HG02884 (cell line): ENCODE data around the gene ROCK2.
"Not testable (repeated sequence)": the region's sequence is repeated elsewhere in the genome, so short reads cannot be mapped to it uniquely, and the experiment has no call there.

Experiments used
- ATAC-seq: cut with Tn5 transposase; IDR thresholded peaks from one replicate; pipeline ENCODE4 v1.9.1; 2021; ENCODE audit warnings: mild to moderate bottlenecking, moderate library complexity; ENCODE audit not compliant: unreplicated experiment

Gene ROCK2

DNA sequence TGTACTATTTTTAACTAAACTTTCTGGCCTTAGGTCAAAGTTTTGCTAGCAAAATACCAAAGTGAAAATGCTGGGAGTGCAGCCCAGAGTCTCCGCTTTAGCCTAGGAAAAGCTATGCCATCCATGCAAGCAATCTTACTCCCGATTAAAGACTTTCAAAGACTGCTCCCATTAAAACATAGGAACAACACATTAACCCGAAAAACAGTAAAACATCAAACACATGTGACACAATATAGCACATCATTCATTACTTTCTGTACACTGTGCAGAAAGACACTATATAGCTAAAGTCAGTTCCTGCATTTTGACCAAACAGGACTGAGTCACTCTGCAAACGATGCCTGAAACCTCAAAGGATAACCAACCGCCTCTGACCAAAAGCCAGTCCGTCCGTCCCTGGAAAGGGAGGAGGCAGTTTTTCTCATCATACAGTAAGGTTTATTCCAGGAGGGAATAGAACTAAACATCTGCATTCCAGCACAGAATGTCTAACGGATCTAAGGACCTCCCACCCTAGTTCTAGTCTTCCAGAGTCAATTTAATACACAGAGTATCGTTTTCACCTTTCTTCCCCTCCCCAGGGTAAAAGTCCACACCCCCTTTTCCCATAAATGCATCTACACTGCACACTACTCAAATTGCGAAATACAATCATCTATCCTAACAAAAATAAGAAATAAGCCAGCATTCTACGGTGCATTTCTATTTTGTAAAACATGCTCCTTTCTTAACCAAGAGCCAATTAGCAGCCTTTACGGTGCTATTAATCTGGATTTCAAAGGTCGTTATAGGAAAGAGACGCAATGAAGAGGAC is 1.7 kb downstream of the ROCK2 start:
- ATAC-seq = no peak

DNA sequence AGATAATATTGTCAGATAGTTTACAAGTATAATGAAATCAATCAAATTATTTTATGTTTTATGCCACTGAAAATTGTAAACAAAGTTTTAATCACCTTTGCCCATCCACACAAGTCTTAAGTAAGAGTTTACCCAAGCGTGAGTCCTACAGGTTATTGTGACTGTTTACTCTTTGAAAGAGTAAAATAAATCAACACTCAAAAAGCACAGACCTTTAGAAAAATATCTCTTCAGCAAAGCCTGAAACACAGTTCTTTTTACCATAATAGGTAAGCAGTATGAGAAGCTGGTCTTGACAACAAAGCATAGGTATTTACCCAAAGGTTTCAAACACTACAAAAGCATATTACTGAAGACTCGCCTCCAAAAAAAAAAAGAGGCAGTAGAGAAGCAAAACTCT is 3.7 kb downstream of the ROCK2 start:
- no peak for ATAC-seq

DNA sequence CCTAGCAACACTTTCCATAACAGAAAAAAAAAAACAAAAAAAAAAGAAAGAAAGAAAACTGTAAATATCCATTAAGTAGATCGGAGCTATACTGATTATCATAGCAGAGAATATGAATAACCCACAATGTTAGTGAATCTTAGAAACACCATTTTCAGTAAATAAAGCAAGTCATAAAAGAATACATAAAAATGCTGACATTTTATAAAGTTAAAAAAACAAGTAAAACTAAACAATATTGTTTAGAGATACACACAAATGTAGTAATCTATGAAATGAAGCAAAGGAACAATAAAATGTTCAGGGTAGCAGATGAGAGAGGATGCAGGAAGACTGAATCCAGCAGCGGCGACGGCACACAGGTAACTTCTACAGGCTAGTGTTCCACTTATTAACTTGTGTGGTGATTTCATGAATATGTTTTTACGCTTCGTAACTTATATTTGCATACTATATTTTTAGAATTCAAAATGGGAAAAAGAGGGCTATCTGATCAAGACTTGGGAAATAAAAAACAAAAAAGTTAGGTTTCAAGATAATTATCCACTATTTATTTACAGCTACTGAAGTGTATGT is 4.8 kb downstream of the ROCK2 start:
- no peak for ATAC-seq

DNA sequence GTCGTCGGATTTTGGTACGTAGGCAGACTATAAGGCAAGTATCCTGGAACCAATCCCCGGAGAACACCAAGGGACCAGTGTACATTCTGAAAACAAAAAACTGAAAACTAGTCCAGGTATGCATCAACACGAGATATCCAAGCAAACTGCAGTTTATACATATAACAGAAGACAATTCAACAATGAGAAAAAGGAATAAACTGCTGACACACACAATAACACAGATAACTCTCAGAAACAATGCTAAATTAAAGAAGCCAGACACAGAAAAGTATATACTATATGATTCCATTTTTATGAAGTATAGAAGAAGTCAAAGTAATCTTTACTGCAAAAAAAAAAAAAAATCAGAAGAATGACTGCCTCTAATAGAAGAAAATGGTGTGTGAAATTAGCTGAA is 5.9 kb downstream of the ROCK2 start:
- no peak for ATAC-seq

DNA sequence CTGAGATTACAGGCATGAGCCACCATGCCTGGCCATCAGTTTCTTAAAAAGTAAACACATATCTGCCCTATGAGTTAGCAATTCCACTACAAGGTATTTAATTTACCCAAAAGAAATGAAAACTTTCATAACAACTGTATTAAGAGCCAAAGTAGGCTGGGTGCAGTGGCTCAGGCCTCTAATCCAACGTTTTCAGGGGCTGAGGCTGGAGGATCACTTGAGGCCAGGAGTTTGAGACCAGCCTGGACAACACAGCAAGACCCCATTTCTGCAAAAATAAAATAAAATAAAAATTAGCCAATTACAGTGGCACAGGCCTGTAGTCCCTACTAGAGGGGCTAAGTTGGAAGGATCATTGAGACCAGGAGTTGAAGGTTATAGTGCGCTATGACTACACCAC is 6.5 kb downstream of the ROCK2 start:
- no peak for ATAC-seq

DNA sequence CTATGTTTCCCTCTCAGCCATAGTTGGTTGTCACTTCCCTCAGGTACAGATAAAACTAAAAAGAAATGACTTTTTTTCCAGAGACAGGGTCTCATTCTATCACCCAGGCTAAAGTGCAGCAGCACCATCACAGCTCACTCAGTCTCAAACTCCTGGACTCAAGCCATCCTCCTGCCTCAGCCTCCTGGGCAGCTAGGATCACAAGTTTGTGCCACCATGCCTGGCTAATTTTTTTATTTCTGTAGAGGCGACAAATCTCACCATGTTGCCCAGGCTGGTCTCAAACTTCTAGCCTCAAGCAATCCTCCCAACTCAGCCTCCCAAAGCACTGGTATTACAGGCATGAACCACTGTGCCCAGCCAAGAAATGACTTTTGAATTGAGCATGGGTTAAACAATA is 8.2 kb downstream of the ROCK2 start:
- ATAC-seq = no peak

DNA sequence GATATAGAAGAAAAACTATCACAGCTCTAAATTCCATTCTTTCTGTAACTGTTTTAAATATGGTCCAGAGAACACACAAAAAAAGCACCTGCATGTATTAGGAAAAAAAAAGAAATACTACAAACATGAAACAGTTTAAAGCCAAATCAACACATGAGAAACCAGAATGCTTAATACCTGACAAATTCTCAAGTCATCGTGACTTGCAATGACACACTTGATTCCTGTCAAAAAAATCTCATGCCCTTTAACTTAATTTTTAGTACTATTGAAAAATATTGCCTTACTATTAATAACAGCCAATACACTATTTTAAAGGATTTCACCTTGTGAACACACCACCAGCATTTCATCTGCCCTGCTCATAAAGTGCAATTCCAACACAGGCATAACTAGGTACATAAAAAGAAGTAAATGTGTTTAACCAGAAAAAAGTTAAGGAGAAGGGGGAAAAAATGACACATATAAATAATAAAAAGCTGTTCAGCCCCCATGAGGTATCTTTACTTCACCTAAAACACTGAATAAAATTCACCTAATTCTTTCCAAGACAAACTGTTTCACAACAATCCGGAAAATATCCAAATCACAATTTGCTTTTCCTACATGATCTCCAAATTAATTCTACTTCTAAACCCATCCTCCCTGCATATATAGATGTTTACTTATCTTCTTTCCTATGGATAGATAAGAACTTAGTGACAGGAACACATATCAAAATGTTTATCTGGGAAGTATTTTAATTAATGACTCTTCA is 10.8 kb downstream of the ROCK2 start:
- no peak for ATAC-seq

DNA sequence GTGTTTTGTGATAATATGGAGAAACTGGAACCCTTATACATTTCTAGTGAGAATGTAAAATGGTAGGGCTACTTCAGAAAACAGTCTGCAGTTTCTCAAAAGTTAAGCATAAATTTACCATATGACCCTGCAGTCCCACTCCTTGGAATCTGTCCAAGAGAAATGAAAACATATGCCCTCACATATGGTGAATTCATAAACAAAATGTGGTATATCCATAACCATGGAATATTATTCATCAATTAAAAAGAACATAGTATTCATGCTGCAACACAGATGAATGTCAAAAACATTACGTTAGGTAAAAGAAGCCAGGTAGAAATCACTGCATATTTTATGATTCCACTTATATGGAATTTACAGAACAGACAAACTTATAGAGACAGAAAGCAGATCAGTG is 11.8 kb downstream of the ROCK2 start:
- ATAC-seq = no peak

DNA sequence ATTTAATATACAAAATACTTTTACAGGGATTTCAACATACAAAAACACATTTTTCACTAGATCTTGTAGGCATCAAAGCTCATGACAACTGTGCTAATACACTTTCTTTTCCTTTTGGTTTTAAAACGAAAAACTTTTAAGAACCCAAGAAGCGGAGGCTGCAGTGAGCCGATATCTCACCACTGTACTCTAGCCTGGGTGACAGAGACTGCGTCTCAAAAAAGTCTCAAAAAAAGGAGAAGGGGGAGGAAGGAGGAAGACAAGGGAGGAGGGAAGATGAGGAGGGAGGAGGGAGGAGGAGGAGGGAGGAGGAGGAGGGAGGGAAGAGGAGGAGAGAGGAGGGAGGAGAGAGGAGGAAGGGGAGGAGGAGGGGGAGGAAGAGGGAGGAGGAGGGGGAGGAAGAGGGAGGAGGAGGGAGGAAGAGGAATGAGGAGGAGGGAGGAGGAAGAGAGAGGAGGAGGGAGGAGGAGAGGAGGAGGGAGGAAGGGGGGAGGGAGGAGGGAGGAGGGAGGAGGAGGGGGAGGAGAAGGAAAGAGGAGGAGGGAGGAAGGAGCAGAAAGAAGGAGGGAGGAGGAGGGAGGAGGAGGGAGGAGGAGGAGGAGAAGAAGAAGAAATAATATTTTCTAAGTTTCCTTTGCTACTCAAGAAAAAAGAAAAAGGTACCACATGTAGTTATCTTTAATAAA is 13.8 kb downstream of the ROCK2 start:
- no peak for ATAC-seq

DNA sequence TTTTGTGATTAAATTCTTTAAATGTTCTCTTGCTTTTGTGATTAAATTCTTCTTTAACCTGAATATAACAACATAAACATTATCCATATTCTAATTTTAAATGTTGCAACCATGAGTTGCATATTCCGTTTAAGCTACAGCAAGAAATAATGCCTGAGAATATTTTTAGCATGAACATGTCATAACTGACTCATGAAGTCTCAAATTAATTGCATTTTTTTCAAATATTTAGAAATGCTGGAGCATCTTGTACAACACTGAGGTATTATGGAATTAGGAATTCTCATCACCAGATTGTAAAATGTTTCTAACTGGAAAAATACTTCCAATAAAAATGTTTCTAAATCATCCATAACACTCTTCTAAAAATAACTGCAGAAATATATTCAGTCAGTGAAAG is 14.7 kb downstream of the ROCK2 start:
- no peak for ATAC-seq

DNA sequence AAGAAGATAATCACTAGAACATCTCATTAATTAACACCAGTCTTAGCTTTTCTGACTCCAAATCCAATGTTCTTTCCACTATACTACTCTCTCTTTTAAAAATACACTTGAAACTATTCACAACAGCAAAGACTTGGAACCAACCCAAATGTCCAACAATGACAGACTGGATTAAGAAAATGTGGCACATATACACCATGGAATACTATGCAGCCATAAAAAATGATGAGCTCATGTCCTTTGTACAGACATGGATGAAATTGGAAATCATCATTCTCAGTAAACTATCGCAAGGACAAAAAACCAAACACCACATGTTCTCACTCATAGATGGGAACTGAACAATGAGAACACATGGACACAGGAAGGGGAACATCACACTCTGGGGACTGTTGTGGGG is 15.9 kb downstream of the ROCK2 start:
- ATAC-seq = not testable (repeated sequence)

DNA sequence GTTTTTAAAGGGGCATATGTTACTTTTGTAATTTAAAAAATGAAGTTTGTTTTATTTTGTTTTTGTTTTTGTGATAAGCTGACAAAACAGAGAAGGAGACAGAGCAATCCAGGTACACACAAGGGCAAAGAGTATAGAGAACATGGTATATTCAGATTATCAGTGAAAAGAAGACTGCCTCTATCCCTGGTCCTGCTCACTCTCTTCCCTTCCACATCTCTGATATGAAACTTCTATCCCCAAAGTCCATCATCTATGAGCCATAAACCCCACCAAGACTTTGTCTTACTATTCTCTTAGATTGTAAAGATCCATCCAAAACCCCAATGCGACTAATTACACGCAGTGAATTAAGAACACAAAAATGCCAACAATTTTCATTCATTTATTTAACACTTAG is 16.6 kb downstream of the ROCK2 start:
- no peak for ATAC-seq

DNA sequence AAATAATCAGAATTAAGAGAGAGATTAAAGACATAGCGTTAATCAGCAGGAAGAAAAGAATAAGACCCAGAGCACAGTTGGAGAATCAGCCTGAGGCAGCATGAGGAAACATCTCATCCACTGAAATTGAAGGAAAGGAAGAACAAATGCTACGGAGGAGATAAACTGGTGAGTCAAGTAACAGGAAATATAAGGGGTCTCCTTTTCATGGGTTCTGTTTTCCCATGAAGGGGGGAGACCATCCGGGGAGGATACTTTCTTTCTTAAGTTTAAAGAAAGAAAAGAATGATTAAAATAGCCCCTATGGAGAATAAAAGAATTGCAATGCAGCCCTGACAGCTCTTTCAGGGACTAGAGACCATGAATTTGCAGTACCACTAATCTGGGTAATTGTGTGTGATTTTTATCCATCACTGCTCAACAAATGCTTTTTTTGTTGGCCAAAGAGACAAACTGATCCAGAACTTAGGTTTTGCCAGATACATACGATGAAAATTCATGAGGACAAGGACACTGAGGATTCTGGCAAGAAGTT is 17.7 kb downstream of the ROCK2 start:
- ATAC-seq = no peak

DNA sequence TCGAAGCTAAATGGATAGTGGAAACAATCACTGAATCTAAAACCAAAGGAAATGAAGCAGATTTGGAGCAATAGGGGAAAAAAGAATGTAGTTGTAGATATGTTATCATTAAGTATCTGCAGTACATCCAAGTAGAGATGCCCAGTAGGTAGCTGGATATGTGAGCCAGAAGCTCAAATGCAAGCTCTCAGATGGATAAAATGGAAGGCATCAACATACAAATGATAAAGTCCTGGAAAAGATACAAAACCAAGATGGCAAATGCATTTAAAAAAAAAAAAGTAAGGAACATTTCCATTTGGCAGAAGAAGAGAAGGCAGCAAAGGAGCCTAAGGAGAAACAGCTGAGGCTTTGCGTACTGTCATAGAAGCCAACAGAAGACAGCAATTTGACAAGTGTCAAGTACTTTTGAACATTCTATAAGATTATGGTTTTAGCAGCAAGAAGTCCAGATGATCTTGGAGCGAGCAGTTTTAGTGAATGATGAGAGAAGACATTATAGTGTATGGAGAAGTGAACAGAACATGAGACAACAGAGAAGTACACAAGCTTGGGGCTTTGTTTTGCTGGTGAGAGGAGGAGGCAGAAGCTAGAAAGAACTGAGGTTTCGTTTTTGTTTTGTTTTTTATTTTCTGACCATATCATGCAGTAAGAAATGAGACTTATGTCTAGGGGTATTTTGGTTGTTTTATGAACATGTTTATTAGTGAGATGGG is 18.3 kb downstream of the ROCK2 start:
- no peak for ATAC-seq

DNA sequence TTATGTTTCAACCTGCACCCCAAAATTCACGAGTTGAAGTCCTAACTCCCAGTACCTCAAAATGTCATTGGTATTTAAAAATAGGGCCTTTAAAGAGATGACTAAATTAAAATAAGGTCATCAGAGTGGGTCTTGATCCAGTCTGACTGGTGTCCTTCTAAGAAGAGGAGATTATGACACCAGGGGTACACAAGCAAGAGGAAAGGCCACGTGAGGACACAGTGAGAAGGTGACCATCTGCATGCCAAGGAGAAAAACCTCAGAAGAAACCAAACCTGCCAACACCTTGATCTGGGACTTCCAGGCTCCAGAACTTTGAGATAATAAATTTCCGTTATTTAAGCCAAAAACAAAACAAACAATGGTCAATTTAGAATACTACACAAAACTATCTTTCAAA is 22.6 kb downstream of the ROCK2 start:
- no peak for ATAC-seq

DNA sequence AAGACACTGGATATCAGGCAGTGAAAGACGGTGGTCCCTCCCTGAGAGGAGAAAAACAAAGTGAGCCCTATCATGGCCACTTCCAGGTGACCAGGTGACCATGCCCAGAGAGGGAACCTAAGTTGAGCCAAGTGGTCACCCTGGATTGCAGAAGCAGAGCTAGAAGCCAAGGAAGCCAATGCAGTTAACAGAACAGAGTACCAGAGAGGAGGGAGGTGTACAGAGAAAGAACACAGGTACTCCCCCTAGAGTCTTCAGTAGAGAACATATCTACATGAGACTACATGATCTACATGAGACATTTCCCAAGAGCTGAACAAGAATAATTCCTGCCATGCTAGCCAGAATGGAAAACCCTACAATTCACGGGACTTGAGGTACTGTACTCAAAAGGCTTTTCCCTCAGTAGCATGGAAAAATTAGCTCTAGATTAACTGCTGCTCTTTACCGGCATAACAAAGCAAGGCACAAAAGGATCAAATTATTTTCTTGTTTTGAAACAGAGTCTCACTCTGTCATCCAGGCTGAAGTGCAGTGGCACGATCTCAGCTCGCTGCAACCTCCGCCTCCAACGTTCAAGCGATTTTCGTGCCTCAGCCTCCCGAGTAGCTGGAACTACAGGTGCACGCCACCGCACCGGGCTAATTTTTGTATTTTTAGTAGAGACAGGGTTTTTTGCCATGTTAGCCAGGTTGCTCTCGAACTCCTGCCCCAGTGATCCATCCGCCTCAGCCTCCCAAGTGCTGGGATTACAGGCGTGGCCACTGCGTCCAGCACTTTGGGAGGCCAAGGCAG is 23.5 kb downstream of the ROCK2 start:
- no peak for ATAC-seq

DNA sequence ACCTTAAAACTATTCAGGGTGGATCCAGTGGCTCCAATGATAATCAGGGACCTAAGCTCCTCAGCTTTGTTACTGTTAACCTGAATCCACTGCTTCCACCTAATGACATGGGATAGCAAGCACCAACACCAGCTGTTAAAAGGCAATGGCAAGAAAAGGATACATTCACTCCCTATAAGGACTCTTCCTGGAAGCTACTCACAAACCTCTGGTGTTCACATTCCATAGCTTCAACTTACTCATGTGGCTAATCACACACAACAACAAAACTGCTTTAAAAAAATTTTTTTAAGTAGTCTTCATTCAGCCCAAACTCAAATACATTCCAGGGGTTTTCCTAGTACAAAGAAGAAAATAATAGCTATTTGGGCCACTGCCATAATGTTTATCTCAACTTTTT is 24.5 kb downstream of the ROCK2 start:
- ATAC-seq = no peak

DNA sequence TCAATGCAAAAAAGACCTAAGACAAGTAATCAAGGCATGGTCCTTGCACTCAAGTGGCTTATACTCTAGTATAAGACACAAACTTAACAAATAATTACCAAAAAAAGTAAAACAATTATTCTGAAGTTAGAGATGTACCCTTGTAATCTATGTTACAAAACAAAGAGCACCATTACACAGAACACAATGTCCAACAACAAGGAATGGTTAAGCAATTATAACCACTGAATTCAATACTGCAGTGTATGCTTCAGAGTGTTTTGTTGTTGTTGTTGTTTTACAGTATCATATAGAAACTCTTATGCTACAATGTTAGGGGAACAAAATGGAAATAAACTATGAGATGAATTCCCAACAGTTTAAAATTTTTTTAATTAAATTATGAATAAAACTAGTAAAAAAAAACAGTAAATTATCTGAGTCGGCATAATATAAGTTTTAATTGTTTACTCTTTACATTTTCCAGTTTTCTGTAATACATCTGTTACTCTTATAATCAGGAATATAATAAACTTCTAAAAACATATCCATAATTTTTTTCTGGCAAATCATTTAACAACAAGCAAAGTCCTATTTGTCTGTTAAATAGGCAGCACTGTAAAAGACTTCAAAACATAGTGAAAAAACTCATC is 29.2 kb downstream of the ROCK2 start:
- ATAC-seq = no peak

DNA sequence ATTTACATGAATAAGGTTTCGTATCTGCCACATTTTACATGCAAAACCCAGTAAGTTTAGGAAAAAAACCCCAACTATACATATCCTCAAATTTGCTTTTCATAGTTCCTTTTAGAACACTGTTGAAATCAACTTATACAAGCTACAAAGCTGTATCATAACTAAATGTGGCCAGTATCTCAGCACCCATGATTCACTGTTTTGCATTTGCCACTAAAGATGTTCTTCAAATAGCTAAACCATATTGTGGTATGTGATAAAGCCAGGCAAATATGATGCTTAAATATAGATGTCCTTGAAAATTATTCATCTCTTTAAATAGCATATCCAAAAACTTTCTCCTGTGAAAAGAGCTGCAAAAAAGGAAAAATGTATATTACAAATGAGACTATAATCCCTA is 29.9 kb downstream of the ROCK2 start:
- ATAC-seq = no peak
